ENCODE measurements around the gene VPS18. TPM values are rescaled to one million over a fixed set of nuclear protein-coding genes. Genes with fewer than 3 reads are reported as not detected.

Gene VPS18
- total RNA-seq, 1 donor from 2014 or later: 28.9 TPM

DNA sequence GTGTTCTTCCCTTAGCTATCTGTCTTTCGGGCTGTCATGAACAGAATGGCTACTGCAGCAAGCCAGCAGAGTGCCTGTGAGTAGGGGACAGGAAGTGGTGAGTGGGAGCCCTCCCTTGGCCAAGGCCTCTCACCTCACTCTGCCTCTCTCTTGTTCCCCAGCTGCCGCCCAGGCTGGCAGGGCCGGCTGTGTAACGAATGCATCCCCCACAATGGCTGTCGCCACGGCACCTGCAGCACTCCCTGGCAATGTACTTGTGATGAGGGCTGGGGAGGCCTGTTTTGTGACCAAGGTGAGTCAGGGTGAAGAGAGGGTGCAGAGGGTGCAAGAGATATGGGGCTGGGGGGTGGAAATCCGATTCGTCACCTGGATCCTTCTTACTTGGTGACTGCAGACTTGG lies 37.9 kb downstream of the VPS18 start:
- peaks cover 48% of the 10 kb centered on the region for H3K4me1 Mint-ChIP-seq (ENCODE audit: low read depth)
- peak overlapping the region; percentile 76 for H3K4me3 Mint-ChIP-seq (ENCODE audit: low read depth)
- DNase-seq (ENCODE audit: low spot score, unreplicated experiment): no peak
- H3K9me3 Mint-ChIP-seq (ENCODE audit: low read depth): no peaks in the 10 kb centered on the region
- peaks cover 30% of the 10 kb centered on the region for H3K27me3 Mint-ChIP-seq
- peak overlapping the region; percentile 94 for H3K27ac Mint-ChIP-seq
- H3K36me3 Mint-ChIP-seq (ENCODE audit: insufficient read depth): no peaks in the 10 kb centered on the region
- TF ChIP-seq, protein P1, sequence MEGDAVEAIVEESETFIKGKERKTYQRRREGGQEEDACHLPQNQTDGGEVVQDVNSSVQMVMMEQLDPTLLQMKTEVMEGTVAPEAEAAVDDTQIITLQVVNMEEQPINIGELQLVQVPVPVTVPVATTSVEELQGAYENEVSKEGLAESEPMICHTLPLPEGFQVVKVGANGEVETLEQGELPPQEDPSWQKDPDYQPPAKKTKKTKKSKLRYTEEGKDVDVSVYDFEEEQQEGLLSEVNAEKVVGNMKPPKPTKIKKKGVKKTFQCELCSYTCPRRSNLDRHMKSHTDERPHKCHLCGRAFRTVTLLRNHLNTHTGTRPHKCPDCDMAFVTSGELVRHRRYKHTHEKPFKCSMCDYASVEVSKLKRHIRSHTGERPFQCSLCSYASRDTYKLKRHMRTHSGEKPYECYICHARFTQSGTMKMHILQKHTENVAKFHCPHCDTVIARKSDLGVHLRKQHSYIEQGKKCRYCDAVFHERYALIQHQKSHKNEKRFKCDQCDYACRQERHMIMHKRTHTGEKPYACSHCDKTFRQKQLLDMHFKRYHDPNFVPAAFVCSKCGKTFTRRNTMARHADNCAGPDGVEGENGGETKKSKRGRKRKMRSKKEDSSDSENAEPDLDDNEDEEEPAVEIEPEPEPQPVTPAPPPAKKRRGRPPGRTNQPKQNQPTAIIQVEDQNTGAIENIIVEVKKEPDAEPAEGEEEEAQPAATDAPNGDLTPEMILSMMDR (IDR thresholded peaks at IDR 0.05; ENCODE audit: unreplicated experiment): no peak

DNA sequence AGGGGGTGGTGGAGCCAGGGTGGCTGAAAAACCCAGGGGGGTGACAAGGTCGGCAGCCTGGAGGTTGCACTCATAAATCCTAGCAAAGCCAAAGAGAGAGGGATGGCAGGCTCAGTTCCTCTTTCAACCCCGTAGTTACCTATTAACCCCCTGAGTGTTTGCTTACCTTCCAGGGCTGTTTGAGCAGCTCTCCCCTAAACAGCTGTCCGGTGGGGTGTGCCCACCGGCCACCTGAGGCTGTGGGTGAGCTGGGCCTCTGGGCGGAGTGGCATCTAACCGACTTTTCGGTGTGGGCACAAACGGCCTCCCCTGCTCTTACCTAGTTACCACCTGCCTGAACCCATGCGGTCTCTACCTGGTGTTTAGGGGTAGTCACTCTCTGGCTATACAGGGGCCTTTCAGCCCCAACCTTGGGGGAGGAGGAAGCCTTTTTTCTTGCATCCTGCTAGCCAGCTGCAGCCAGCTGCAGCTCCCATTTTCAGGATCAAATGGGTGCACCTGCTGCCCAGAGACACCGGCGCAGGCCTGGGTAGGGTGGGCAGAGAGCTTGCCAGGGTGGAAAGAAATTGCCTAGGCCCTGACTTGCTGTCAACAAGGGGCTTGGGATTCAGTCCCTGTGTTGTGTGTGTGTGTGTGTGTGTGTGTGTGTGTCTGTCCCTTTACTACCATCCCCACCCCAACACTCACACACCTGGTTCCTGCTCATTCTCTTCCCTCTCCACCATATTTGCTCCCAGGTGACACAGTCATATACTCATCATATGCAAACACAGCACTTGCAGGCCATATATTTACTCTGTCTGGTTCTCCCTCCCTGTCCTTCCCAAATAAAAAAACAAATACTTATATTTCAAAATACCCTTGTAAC lies 38.6 kb downstream of the VPS18 start:
- Mint-ChIP-seq H3K9me3 (ENCODE audit: low read depth) (no peaks in the 10 kb centered on the region), H3K36me3 (ENCODE audit: insufficient read depth) (no peaks in the 10 kb centered on the region), H3K27ac (peak overlapping the region; percentile 94), H3K4me3 (ENCODE audit: low read depth) (peak overlapping the region; percentile 76), H3K27me3 (peaks cover 29% of the 10 kb centered on the region), H3K4me1 (ENCODE audit: low read depth) (peaks cover 49% of the 10 kb centered on the region)
- no peak for DNase-seq (ENCODE audit: low spot score, unreplicated experiment)
- TF ChIP-seq, protein P1 (IDR thresholded peaks at IDR 0.05; ENCODE audit: unreplicated experiment): no peak

DNA sequence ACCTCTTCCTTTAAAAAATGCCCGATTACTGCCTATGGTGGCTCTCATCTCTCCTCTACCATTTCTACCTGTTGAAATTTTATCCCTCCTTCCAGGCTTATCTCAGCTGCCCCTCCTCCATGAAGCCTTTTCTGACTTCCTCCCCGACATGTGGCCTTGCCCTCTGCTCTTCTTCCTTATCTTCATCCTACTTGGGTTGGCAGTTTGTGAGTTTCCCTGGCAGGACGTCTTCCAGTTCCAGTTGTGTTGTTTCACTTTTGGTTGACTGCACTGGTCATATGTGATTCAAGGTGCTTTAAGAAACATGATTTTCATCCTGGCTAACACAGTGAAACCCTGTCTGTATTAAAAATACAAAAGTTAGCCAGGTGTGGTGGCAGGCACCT lies 39.3 kb downstream of the VPS18 start:
- Mint-ChIP-seq H3K36me3 (ENCODE audit: insufficient read depth) (no peaks in the 10 kb centered on the region), H3K27me3 (peaks cover 28% of the 10 kb centered on the region), H3K4me1 (ENCODE audit: low read depth) (peaks cover 49% of the 10 kb centered on the region), H3K27ac (peak overlapping the region; percentile 49), H3K9me3 (ENCODE audit: low read depth) (no peaks in the 10 kb centered on the region), H3K4me3 (ENCODE audit: low read depth) (peak overlapping the region; percentile 29)
- no peak for DNase-seq (ENCODE audit: low spot score, unreplicated experiment)
- TF ChIP-seq, protein P1 (IDR thresholded peaks at IDR 0.05; ENCODE audit: unreplicated experiment): no peak

DNA sequence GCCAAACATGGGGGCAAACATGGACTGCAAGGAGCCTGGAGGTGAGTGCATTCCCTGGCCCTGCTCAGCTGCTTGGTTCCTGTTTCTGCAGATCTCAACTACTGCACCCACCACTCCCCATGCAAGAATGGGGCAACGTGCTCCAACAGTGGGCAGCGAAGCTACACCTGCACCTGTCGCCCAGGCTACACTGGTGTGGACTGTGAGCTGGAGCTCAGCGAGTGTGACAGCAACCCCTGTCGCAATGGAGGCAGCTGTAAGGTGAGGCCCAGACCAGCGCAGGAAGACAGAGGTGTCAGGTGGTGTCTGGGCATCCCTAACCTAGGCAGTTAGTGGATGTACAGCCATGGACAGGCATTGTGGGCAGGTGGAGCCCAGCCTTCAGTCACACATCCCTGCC lies 40.2 kb downstream of the VPS18 start:
- Mint-ChIP-seq H3K9me3 (ENCODE audit: low read depth) (no peaks in the 10 kb centered on the region), H3K4me3 (ENCODE audit: low read depth) (no peak overlapping the region), H3K36me3 (ENCODE audit: insufficient read depth) (no peaks in the 10 kb centered on the region), H3K4me1 (ENCODE audit: low read depth) (peaks cover 46% of the 10 kb centered on the region), H3K27ac (no peak overlapping the region), H3K27me3 (peaks cover 20% of the 10 kb centered on the region)
- TF ChIP-seq, protein P1 (IDR thresholded peaks at IDR 0.05; ENCODE audit: unreplicated experiment): no peak
- DNase-seq (ENCODE audit: low spot score, unreplicated experiment): no peak

DNA sequence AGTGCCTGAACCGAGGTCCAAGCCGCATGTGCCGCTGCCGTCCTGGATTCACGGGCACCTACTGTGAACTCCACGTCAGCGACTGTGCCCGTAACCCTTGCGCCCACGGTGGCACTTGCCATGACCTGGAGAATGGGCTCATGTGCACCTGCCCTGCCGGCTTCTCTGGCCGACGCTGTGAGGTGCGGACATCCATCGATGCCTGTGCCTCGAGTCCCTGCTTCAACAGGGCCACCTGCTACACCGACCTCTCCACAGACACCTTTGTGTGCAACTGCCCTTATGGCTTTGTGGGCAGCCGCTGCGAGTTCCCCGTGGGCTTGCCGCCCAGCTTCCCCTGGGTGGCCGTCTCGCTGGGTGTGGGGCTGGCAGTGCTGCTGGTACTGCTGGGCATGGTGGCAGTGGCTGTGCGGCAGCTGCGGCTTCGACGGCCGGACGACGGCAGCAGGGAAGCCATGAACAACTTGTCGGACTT lies 42.0 kb downstream of the VPS18 start:
- Mint-ChIP-seq H3K27ac (no peak overlapping the region), H3K4me1 (ENCODE audit: low read depth) (peaks cover 37% of the 10 kb centered on the region), H3K9me3 (ENCODE audit: low read depth) (no peaks in the 10 kb centered on the region), H3K4me3 (ENCODE audit: low read depth) (no peak overlapping the region), H3K36me3 (ENCODE audit: insufficient read depth) (no peaks in the 10 kb centered on the region), H3K27me3 (peaks cover 9% of the 10 kb centered on the region)
- TF ChIP-seq, protein P1 (IDR thresholded peaks at IDR 0.05; ENCODE audit: unreplicated experiment): no peak
- no peak for DNase-seq (ENCODE audit: low spot score, unreplicated experiment)
